Heart left ventricle (tissue), 16 donors: ENCODE measurements around the gene MXRA7. TPM values are rescaled to one million over a fixed set of nuclear protein-coding genes. Genes with fewer than 3 reads are reported as not detected.

ENCODE experiments used
- ATAC-seq, 4 donors: fragments of 200-7000 bp; cut with Tn5 transposase; one replicate each; pipeline ENCODE4 v1.9.1; 2020 to 2022; ENCODE audit warnings: moderate library complexity in 4 of 4, mild to moderate bottlenecking in 3 of 4, moderate number of reproducible peaks in 1 of 4
- DNase-seq, 5 donors: peaks; one replicate each; pipeline ENCODE4 v3.0.0-alpha.2; 2020
- H3K27ac ChIP-seq, 12 donors: fragments of 200-600 bp; sonication (generic) in 4 of 12; one replicate each; pipeline versions ENCODE4 v1.5.0 to v1.8.0; 2016 to 2022; ENCODE audit warnings: mild to moderate bottlenecking in 2 of 12
- H3K27me3 ChIP-seq, 9 donors: fragments of 200-600 bp; sonication (generic) in 2 of 9; one replicate each; pipeline versions ENCODE4 v1.5.1 to v1.8.0; 2016 to 2022; ENCODE audit warnings: mild to moderate bottlenecking in 3 of 9
- H3K36me3 ChIP-seq, 9 donors: fragments of 200-600 bp; sonication (generic) in 2 of 9; one replicate each; pipeline versions ENCODE4 v1.5.0 to v1.8.0; 2018 to 2022; ENCODE audit warnings: mild to moderate bottlenecking in 2 of 9
- H3K4me1 ChIP-seq, 12 donors: fragments of 200-600 bp; sonication (generic) in 4 of 12; one replicate each; pipeline versions ENCODE4 v1.5.0 to v1.8.0; 2016 to 2022; ENCODE audit warnings: mild to moderate bottlenecking in 3 of 12
- H3K4me3 ChIP-seq, 12 donors: fragments of 200-600 bp; sonication (generic) in 4 of 12; one replicate each; pipeline versions ENCODE4 v1.5.0 to v1.8.0; 2017 to 2022; ENCODE audit warnings: mild to moderate bottlenecking in 9 of 12, moderate library complexity in 4 of 12
- H3K9me3 ChIP-seq, 12 donors: fragments of 200-600 bp; sonication (generic) in 4 of 12; one replicate each; pipeline versions ENCODE4 v1.5.0 to v1.8.0; 2016 to 2022; ENCODE audit warnings: mild to moderate bottlenecking in 1 of 12
- POLR2A ChIP-seq, 2 donors: fragments of 450-650 bp; IDR thresholded peaks; one replicate each; pipeline ENCODE4 v1.6.1; 2017; ENCODE audit warnings: antibody characterized with exemption in 2 of 2, mild to moderate bottlenecking in 2 of 2, moderate library complexity in 2 of 2
- WGBS, 4 donors: extraction: QIAGEN DNeasy Blood & Tissue Kit in 2 of 4; methylation state at CpG; one replicate each; pipeline versions ENCODE4 v1.1.5 to v1.1.7; 2013 to 2018; 5-methylcytosine and 5-hydroxymethylcytosine counted together
- intact Hi-C, 10 donors: fragments of 100-400 bp; cut with DNase I; formaldehyde crosslinking; loops; one replicate each; pipeline versions ENCODE4 v1.11.1 to v1.14.2; 2022
- polyA plus RNA-seq, 2 donors: library from polyadenylated mRNA; stranded (reverse); fragments of 200-250 nt; gene quantifications; one replicate each; pipeline ENCODE4 v1.2.3, GENCODE V29; 2013
- total RNA-seq, 9 donors: library from RNA; depleted of rRNA in 2 of 9; stranded (reverse); fragments of >200 nt in 2 of 9; fragmentation: NEBNext Ultra II Directional in 3 of 9; extraction: Animal tissue kit (Norgen Biotek cat#: 25700) in 3 of 9; gene quantifications; one replicate each; pipeline versions ENCODE4 v1.1.0 to v1.2.4, GENCODE V29; 2016 to 2023
- TF ChIP-seq, protein P1 (sequence below), 12 donors: fragments of 200-600 bp; sonication (generic) in 4 of 12; IDR thresholded peaks; one replicate each; pipeline versions ENCODE4 v1.5.0 to v1.8.0; 2018 to 2022; ENCODE audit warnings: antibody characterized with exemption in 12 of 12, mild to moderate bottlenecking in 5 of 12
- donor health status: ischemic (EF 13 %, LVEDD 7.1; RV severe dilation, severe dysfunction).
- donor health status: healthy with polysubstance abuse.
- donor health status: DM: no; HTN: yes; CAD: no.
- donor health status: DM: no; HTN: no; CAD: no.
- donor health status: ischemic (EF 25% LVEDD 6.9; RV normal size, moderate dysfunction).
- donor health status: ischemic (EF 25% LVEDD 5.7; RV mildly dilated, moderate dysfunction).
- donor health status: healthy.
- donor health status: DM: yes; HTN: yes; CAD: no.
- donor health status: ischemic (EF 35%, LVEDD 5.7; RV mildly dilated, moderate dysfunction).
- donor health status: nonischemic (EF 11% LVEDD 7.7; RV severe dilation, severe dysfunction).
- donor health status: DM: yes; HTN: yes; CAD: no.
- donor health status: PGD.
- donor health status: ischemic (EF 29% LVEDD 5.4; RV normal size, mild dysfunction).
- donor health status: nonischemic (EF 23%, LVEDD 6.1; RV moderate dilation, normal function).

The MXRA7 gene
- total and polyA plus RNA-seq, 11 donors, result 240 to 539 (median 460) TPM

DNA sequence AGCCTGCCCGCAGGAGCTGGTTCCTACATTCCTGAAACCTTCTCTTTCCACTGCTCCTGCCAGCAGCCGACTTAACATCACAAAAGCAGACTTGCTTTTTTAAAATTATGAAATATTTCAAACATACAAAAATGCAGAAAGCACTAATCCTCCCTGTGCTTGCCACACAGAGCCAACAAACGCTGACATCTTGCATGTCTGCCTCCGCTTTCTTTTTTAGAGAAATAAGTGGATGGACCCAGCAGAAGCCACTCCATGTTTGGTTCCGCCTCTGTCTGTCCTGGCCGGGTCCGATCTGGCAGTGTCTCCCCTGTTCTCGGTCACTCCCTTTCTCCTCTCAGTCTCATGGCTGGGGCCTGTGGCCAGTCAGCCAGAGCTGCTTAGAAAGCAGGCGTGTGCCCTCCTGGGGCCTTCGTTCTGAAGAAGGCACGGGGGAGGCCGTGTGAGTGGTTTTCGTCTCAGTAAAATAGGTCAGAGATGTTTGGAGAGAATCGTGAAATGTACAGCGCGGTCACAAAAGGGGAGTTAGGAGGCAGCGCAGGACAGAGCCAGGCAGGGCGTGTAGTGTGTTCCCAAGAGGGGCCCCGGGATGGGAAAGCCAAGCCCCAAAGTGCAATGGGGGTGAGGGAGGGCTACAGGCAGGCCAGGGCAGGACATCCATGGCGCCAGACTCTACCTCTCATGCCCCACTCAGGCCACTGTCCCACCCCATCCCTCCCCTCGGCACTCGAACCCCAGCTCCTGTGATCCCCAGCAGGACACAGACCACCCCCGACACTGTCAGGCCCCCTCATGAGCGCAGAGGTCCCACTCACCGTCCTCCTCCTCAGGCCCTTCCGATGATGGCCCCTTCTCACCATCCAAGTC is 23.2 kb downstream of the MXRA7 start:
- intact Hi-C loops, result loop anchor here in 4 of 10 donors (2.0 to 10.0 kb wide), 4 partner anchors 21 to 133 kb away; partner anchors contain the start of genes MFSD11 (in 1 of the 4) and SRSF2 (in 1 of the 4)
- peaks cover 21 to 100% (median 90%) of the 10 kb centered on the region in 12 donors for H3K4me1 ChIP-seq
- ATAC-seq, result peak; percentile 9 to 52 (median 43)

GRCh38 chr17:76686538-76687297 is 24.0 kb downstream of the MXRA7 start:
- Histone ChIP-seq H3K27me3 (no peaks in the 10 kb centered on the region), H3K27ac (peak overlapping the region; percentile 86 to 99 (median 93)), H3K4me3 (no peak overlapping the region), H3K4me1 (peaks cover 24 to 100% (median 93%) of the 10 kb centered on the region in 12 donors), H3K9me3 (no peaks in the 10 kb centered on the region), H3K36me3 (peaks cover 0 to 38% (median 29%) of the 10 kb centered on the region in 9 donors)
- WGBS, 4 donors, result 51 to 66% (median 59%) methylated on average over 13 to 15 of the region's 15 CpGs
- TF ChIP-seq, protein P1, sequence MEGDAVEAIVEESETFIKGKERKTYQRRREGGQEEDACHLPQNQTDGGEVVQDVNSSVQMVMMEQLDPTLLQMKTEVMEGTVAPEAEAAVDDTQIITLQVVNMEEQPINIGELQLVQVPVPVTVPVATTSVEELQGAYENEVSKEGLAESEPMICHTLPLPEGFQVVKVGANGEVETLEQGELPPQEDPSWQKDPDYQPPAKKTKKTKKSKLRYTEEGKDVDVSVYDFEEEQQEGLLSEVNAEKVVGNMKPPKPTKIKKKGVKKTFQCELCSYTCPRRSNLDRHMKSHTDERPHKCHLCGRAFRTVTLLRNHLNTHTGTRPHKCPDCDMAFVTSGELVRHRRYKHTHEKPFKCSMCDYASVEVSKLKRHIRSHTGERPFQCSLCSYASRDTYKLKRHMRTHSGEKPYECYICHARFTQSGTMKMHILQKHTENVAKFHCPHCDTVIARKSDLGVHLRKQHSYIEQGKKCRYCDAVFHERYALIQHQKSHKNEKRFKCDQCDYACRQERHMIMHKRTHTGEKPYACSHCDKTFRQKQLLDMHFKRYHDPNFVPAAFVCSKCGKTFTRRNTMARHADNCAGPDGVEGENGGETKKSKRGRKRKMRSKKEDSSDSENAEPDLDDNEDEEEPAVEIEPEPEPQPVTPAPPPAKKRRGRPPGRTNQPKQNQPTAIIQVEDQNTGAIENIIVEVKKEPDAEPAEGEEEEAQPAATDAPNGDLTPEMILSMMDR (IDR thresholded peaks at IDR 0.05), result no peak
- TF ChIP-seq POLR2A (IDR thresholded peaks at IDR 0.05), result no peak
- DNase-seq (peak in 1 of 5 donors; percentile 42), ATAC-seq (no peak)
- intact Hi-C loops, result loop anchor here in 1 of 10 donors (10.0 kb wide), 2 partner anchors 48 to 132 kb away; partner anchors contain the start of genes MFSD11 and SRSF2

More for the DNA sequence above, 23.2 kb downstream of the MXRA7 start:
- peak; percentile 61 to 86 (median 78) for DNase-seq
- no peak for TF ChIP-seq POLR2A (IDR thresholded peaks at IDR 0.05)
- TF ChIP-seq, protein P1 (IDR thresholded peaks at IDR 0.05), result no peak
- WGBS, 4 donors, result 38 to 50% (median 50%) methylated on average over 24 to 26 of the region's 26 CpGs
- H3K27me3 ChIP-seq, result no peaks in the 10 kb centered on the region
- peak overlapping the region; percentile 86 to 99 (median 93) for H3K27ac ChIP-seq
- H3K4me3 ChIP-seq, result no peak overlapping the region
- no peaks in the 10 kb centered on the region for H3K9me3 ChIP-seq
- peaks cover 0 to 36% (median 26%) of the 10 kb centered on the region in 9 donors for H3K36me3 ChIP-seq

- Histone ChIP-seq H3K4me1 (peaks cover 23 to 100% (median 93%) of the 10 kb centered on the region in 12 donors), H3K4me3 (no peak overlapping the region), H3K36me3 (peaks cover 0 to 42% (median 31%) of the 10 kb centered on the region in 9 donors), H3K9me3 (no peaks in the 10 kb centered on the region), H3K27ac (peak overlapping the region; percentile 10 to 99 (median 93)), H3K27me3 (no peaks in the 10 kb centered on the region)
- peak in 3 of 5 donors; percentile 61 to 76 (median 66) for DNase-seq
- TF ChIP-seq, protein P1 (IDR thresholded peaks at IDR 0.05), result peak in 1 of 12 donors; percentile 8
- peak in 1 of 2 donors; percentile 11 for TF ChIP-seq POLR2A (IDR thresholded peaks at IDR 0.05)
- WGBS, 4 donors, result 25 to 55% (median 49%) methylated on average over 8 of the region's 8 CpGs
- peak in 2 of 4 donors; percentile 9 to 23 for ATAC-seq
- intact Hi-C loops, result loop anchor here in 1 of 10 donors (10.0 kb wide), 2 partner anchors 49 to 131 kb away; partner anchors contain the start of genes MFSD11 and SRSF2
These were observed 24.9 kb downstream of the MXRA7 start for GRCh38 chr17:76685846-76686245.
